GM12873 (cell line): ENCODE measurements around the gene AJM1.

Experiments used
- CTCF ChIP-seq: IDR thresholded peaks from 2 replicates; pipeline ENCODE4 v1.5.1; 2012; ENCODE audit warnings: low read depth, mild to moderate bottlenecking, moderate library complexity, low read length, control low read depth; ENCODE audit not compliant: insufficient read depth; ENCODE audit errors: missing control alignments

The AJM1 gene

GRCh38 chr9:136820971-136821825, 21.1 kb upstream of the AJM1 start:
- no peak for TF ChIP-seq CTCF

DNA sequence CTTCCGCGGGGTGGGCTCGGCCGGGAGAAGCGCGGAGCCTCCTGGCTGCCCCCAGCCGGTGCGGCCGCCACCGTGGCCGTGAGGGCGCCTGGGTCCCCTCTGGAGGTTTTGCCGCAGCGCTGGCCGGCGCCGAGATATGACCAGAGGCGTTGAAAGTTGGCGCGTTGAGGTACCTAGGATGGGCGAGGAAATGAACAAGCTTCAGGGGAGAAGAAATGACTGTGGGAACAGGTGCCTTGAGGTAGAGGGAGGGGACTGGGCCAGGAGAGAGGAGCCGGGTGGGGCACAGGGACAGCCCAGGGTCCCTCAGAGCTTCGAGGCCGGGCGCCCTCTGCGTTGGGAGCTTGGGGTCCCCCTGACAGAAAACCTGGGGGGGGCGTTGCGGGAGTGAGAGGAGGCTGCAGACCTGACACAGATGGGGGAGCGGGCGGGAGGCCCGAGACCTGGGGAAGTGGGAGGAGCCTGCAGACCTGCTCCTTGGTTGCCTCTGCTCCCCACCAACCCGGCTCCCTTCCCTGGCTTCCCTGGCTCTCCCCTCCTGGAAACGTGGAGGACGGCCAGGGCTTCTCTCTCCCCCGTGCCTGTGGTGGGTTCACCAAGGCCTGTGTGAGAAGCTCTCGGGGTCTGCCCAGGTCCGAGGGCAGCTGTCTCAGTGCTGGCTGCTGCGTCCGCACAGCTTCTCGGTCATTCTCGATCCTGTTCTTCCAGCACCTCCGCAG, 20.3 kb upstream of the AJM1 start:
- no peak for TF ChIP-seq CTCF

DNA sequence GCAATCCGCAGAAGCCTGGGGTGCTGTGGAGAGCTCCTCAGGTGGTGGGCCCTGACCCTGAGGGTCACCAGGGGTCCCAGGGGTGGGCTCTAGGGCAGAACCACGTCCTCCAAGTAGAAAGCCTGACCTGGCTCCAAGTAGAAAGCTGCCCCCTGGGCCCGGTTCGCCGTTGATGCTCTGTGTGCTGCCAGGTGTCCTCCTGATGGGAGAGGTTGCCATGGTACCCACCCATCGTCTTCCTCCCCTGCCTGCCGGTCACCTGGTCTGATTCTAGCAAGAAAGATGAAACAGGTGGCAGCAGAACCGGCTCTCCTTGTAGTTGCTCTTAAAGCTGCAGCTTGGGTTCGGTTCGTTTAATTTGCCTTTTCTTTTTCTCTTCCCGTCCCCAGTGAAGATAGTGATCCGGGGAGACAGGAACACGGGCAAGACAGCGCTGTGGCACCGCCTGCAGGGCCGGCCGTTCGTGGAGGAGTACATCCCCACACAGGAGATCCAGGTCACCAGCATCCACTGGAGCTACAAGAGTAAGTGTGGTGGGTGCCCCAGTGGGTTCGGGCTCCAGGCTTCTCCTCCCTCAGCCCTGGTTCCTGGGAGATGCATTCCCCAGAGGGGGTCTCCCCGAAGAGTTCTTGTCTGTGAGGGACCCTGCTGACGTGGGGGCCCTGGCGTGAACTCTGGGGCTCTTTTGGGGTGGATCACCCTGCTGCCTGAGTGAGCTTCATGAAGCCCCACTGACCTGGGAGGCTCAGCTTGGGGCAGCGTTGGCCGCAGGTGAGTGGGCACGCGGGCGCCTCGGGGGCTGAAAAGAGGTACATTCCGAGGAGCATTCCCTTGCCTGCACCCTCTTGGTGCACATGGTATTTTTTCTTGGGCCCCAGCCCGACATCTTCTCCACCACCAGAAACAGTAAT, 18.9 kb upstream of the AJM1 start:
- no peak for TF ChIP-seq CTCF

DNA sequence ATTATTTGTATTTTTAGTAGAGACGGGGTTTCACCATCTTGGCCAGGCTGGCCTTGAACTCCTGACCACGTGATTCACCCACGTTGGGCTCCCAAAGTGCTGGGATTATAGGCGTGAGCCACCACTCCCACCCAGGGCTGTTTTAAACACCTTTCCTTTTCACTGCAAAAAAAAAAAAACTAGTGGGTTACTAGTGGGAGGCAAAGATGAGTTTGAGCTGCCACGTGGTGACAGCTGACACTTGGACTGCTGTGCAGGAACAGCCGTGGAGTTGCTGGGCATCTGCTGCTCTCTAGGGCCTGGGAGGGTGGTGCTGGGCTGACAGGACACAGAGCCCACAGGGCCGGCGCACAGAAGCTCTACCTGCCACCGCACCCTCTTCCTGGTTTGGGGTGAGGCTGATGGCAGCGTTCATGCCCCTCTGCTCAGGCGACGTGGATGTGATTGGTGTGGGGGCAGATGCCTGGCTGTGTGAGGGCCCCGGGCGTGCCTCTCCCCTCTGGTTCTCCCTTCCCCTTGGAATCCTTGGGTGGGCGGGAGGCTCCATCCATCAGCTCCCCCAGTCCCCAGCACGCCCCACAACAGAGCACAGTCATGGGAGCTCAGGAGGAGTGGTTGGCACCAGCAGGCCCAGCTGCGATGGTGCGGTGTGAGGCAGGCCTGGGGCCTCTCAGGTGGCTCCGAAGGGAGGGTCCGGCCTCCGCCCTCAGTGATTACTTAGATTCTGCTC, 17.6 kb upstream of the AJM1 start:
- no peak for TF ChIP-seq CTCF

DNA sequence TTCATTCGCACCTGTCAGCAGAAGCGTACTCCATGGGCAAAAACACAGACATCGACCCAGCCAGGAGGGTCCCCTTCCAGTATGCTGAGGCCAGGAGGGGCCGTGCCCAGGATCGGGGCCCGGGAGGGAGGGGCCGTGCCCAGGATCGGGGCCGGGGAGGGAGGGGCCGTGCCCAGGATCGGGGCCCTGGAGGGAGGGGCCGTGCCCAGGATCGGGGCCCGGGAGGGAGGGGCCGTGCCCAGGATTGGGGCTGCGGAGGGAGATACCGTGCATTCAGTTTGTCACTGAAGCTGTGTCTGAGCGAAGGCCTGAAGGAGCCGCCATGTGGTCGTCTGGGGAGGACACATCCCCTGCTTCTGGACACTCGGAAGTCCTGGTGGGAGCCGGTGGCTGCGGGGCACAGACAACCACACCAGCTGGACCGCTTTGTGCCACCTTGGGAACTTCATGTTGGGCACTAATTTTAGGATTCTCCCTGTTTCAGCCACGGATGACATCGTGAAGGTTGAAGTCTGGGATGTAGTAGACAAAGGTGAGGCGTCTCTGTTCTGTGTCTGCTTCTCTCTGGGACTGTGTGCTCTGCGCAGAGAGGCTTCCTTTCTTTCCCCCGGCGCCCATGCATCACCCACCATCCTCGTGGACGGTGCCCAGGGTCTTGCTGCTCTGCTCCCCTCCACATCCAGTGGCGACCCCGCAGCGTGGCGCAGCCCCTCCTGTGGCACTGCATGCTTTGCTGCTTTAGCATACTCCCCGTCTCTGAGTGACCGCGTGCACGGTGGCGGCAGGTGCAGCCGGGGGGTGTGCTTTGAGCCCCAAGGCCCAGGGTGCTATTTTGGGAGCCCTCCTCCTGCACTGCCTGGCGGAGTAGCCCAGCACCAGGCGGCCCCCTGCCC, 16.7 kb upstream of the AJM1 start:
- no peak for TF ChIP-seq CTCF

DNA sequence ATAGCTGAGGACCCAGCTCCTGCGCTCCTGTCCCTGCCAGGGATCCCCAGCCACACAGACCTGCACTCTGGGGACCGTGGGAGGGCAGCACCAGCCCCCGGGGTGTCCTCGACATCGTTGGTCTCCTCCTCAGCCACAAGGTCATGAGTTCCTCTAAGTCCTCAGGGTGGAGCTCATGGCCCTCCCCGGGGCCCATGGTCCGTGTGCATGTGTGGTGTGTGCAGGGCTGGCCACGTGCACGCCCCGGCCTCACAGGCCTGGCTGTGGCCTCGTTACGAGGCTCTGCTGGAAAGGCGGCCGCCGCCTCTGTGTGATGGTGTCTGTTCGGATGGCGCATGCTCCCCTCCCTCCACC, 16.1 kb upstream of the AJM1 start:
- no peak for TF ChIP-seq CTCF
